CD4-positive, alpha-beta T cell (primary cell): ENCODE measurements around the gene CAMK2B. TPM values are rescaled to one million over a fixed set of nuclear protein-coding genes. Genes with fewer than 3 reads are reported as not detected.

Source experiments
- ATAC-seq: fragments of 200-7000 bp; cut with Tn5 transposase; one replicate; pipeline ENCODE4 v1.10.0; 2022; ENCODE audit warnings: mild to moderate bottlenecking; ENCODE audit not compliant: poor library complexity
- CTCF ChIA-PET: fragments of 350-600 bp; sonication (Branson Sonifier 250); formaldehyde crosslinking; loops from one replicate; lab custom pipeline; 2021; ENCODE audit warnings: antibody characterized with exemption, inconsistent platforms; lab: Charles Lee
- POLR2A ChIA-PET: fragments of 350-600 bp; sonication (Branson Sonifier 250); formaldehyde crosslinking; loops from one replicate; lab custom pipeline; 2021; ENCODE audit warnings: antibody characterized with exemption, inconsistent platforms; lab: Charles Lee
- DNase-seq, 14 experiments: peaks; one replicate each; pipeline ENCODE4 v3.0.0-alpha.2; 2013 to 2020; ENCODE audit warnings: mixed read lengths in 2 of 14
- H3K27ac ChIP-seq, 2 donors: one replicate each; pipeline versions ENCODE4 v1.5.1 to v1.7.0; 2013; ENCODE audit warnings: low read length in 2 of 2, low read depth in 1 of 2, mild to moderate bottlenecking in 1 of 2
- H3K27me3 ChIP-seq, 2 experiments: 1 replicate in 1 of 2; 2 replicates in 1 of 2; pipeline versions ENCODE4 v1.6.1 to v1.7.0; 2013; ENCODE audit warnings: low read length in 2 of 2, control low read depth in 1 of 2, mild to moderate bottlenecking in 1 of 2, moderate library complexity in 1 of 2; ENCODE audit not compliant: insufficient read depth in 2 of 2, control insufficient read depth in 1 of 2
- H3K36me3 ChIP-seq: one replicate; pipeline ENCODE4 v1.6.1; 2013; ENCODE audit warnings: low read length, control low read depth; ENCODE audit not compliant: insufficient read depth
- H3K4me1 ChIP-seq: one replicate; pipeline ENCODE4 v1.6.1; 2013; ENCODE audit warnings: low read length, control low read depth; ENCODE audit not compliant: insufficient read depth
- H3K4me3 ChIP-seq: one replicate; pipeline ENCODE4 v1.5.1; 2013; ENCODE audit warnings: mild to moderate bottlenecking, low read length, moderate library complexity
- H3K9me3 ChIP-seq, 2 experiments: 1 replicate in 1 of 2; 2 replicates in 1 of 2; pipeline versions ENCODE4 v1.6.1 to v1.7.0; 2013; ENCODE audit warnings: low read length in 2 of 2, mild to moderate bottlenecking in 2 of 2, control low read depth in 1 of 2, moderate library complexity in 1 of 2; ENCODE audit not compliant: control insufficient read depth in 1 of 2, insufficient read depth in 1 of 2
- H3K27ac Mint-ChIP-seq: one replicate; pipeline ENCODE4 v1.8.0; 2020; ENCODE audit warnings: mixed read lengths
- H3K27me3 Mint-ChIP-seq: one replicate; pipeline ENCODE4 v1.8.0; 2021; ENCODE audit warnings: mixed read lengths
- H3K36me3 Mint-ChIP-seq: one replicate; pipeline ENCODE4 v1.8.0; 2021; ENCODE audit warnings: low read depth, mixed read lengths
- H3K4me1 Mint-ChIP-seq: one replicate; pipeline ENCODE4 v1.8.0; 2021; ENCODE audit warnings: low read depth, mixed read lengths
- H3K4me3 Mint-ChIP-seq: one replicate; pipeline ENCODE4 v1.8.0; 2020; ENCODE audit warnings: mild to moderate bottlenecking, mixed read lengths
- H3K9me3 Mint-ChIP-seq: one replicate; pipeline ENCODE4 v1.8.0; 2020; ENCODE audit warnings: mixed read lengths
- intact Hi-C, 2 experiments: fragments of 100-400 bp; cut with DNase I in 1 of 2; cut with micrococcal nuclease in 1 of 2; formaldehyde crosslinking; loops; one replicate each; pipeline versions ENCODE4 v1.15.1 to v1.9.0; 2023 to 2025; cut with DNase I, micrococcal nuclease
- total RNA-seq, 174 experiments: library from RNA in 2 of 174; stranded (reverse) in 2 of 174; gene quantifications; one replicate each; pipeline ENCODE4 v1.2.3 and lab custom pipeline; 2021 to 2026
- TF ChIP-seq, protein P1 (sequence below): fragments of 200-600 bp; IDR thresholded peaks from one replicate; pipeline ENCODE4 v1.8.0; 2022; ENCODE audit warnings: antibody characterized with exemption, mild to moderate bottlenecking

CAMK2B gene
- total RNA-seq, 2 experiments from 2014 or later, result not detected

DNA sequence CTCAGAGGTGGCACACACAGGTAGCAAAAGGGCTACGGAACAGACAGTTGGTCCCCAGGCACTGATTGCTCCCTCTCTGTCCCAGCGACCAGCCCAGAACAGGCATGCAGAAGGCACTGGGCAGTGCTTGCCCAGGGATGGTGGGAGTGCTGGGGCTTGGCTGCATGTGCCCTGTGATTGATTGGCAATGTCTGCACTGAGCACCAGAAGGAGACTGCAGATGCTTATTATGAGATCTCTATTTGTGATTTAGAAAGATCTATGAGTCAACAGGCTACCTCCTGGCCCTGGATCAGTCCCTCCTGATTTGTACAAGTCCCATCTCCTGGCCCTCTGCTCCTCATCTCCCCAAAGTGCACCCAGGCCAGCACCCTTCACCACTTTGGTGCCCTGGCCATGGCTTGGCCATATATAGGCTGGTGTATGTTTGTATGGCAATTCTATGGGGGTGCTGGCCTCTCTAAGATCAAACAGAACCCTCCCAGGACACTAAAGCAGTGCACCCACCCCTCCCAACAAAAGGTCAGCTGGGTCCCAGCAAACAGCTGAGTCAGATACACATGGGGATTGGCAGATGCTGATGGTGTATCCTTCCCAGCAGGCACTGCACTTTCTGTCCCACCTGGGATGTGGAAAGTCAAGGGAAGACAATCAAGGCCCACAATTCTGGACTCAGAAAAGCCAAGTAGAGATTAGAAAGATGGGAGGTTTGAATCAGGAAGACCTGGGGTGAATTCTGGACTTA lies 30.9 kb downstream of the CAMK2B start:
- no peak overlapping the region for H3K4me3 ChIP-seq
- intact Hi-C loops, result no loop called here
- H3K36me3 ChIP-seq, result no peaks in the 10 kb centered on the region
- no peak for ATAC-seq
- ChIA-PET POLR2A (no interaction called here), CTCF (no interaction called here)
- DNase-seq, result no peak
- no peaks in the 10 kb centered on the region for H3K9me3 ChIP-seq
- Mint-ChIP-seq H3K9me3 (no peaks in the 10 kb centered on the region), H3K4me3 (no peak overlapping the region), H3K27ac (no peak overlapping the region), H3K27me3 (peaks cover 74% of the 10 kb centered on the region), H3K36me3 (no peaks in the 10 kb centered on the region), H3K4me1 (no peaks in the 10 kb centered on the region)
- peaks cover 15 to 35% of the 10 kb centered on the region in 2 experiments for H3K27me3 ChIP-seq
- H3K27ac ChIP-seq, result no peak overlapping the region
- TF ChIP-seq, protein P1, sequence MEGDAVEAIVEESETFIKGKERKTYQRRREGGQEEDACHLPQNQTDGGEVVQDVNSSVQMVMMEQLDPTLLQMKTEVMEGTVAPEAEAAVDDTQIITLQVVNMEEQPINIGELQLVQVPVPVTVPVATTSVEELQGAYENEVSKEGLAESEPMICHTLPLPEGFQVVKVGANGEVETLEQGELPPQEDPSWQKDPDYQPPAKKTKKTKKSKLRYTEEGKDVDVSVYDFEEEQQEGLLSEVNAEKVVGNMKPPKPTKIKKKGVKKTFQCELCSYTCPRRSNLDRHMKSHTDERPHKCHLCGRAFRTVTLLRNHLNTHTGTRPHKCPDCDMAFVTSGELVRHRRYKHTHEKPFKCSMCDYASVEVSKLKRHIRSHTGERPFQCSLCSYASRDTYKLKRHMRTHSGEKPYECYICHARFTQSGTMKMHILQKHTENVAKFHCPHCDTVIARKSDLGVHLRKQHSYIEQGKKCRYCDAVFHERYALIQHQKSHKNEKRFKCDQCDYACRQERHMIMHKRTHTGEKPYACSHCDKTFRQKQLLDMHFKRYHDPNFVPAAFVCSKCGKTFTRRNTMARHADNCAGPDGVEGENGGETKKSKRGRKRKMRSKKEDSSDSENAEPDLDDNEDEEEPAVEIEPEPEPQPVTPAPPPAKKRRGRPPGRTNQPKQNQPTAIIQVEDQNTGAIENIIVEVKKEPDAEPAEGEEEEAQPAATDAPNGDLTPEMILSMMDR, result no peak
- H3K4me1 ChIP-seq, result no peaks in the 10 kb centered on the region

DNA sequence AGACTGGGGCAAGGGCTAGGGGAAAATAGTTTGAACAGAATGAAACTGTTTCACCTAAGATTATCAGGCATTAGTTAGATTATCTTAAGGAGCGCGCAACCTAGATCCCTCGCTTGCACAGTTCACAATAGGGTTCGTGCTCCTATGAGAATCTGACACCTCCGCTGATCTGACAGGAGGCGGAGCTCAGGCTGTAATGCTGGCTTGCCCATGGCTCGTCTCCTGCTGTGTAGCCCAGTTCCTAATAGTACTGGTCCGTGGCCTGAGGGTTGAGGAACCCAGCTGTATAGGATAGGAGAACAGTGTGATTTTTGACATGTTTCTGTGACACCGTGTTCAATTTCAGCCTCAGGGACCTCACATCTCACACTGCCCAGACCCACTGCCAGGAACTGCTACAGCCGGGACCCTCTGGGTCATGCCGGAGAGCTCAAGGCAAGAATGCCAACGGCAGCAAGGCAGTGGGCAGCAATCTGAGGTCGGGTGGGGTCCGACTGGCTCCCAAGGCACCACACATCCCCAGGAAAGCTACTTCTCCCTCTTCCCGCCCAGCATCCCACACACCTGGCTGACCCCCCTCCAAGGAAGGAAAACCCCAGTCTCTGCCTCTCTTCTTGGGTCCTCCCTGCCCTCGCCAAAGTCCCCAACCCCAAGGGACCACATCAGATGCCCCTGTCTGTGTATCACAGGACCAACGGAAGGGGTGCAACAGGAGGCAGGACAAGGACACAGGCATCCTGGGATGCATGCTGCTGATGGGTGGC lies 31.7 kb downstream of the CAMK2B start:
- TF ChIP-seq, protein P1, result no peak
- Histone ChIP-seq H3K4me1 (no peaks in the 10 kb centered on the region), H3K4me3 (no peak overlapping the region), H3K27ac (no peak overlapping the region), H3K36me3 (no peaks in the 10 kb centered on the region), H3K9me3 (no peaks in the 10 kb centered on the region), H3K27me3 (peaks cover 15 to 35% of the 10 kb centered on the region in 2 experiments)
- Mint-ChIP-seq H3K27ac (no peak overlapping the region), H3K9me3 (no peaks in the 10 kb centered on the region), H3K36me3 (no peaks in the 10 kb centered on the region), H3K4me3 (no peak overlapping the region), H3K27me3 (peaks cover 69% of the 10 kb centered on the region), H3K4me1 (no peaks in the 10 kb centered on the region)
- DNase-seq, result peak in 2 of 14 experiments; percentile 2 to 3
- intact Hi-C loops, result no loop called here
- CTCF ChIA-PET, result no interaction called here
- POLR2A ChIA-PET, result no interaction called here
- no peak for ATAC-seq

DNA sequence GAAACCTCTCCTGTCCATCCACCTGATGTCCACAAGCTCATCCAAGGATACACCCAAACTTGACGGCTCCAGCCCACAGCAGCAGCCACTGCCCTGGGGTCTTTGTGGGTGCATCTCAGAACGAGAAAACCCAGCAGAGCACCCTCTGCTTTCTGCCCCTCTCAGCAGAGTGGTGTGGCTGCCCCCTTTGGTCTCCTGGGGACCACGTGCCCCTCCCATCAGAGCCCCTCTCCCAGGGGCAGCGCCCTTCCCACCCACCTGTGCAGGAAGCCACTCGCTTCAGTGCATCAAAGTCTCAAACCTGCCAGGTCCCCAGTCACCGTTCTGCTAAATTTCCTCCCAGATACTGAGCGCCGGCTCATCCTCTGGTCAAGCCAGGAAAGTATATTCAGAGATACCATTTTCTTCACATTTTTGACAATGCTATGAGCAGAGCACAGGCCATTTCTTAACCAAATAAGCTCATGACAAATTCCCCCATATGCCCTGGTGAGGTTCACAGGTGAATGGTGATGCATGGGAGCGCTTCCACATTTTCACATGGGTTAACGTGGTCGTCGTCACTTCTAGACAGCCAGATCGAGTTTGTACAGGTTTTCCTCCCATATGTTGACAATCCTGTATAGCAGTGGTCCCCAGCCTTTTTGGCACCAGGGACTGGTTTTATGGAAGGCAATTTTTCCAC lies 32.4 kb downstream of the CAMK2B start:
- Mint-ChIP-seq H3K27ac (no peak overlapping the region), H3K4me1 (no peaks in the 10 kb centered on the region), H3K27me3 (peaks cover 64% of the 10 kb centered on the region), H3K4me3 (no peak overlapping the region), H3K36me3 (no peaks in the 10 kb centered on the region), H3K9me3 (no peaks in the 10 kb centered on the region)
- H3K36me3 ChIP-seq, result no peaks in the 10 kb centered on the region
- intact Hi-C loops, result no loop called here
- H3K4me1 ChIP-seq, result no peaks in the 10 kb centered on the region
- TF ChIP-seq, protein P1, result no peak
- H3K27me3 ChIP-seq, result peaks cover 15 to 35% of the 10 kb centered on the region in 2 experiments
- POLR2A ChIA-PET, result no interaction called here
- CTCF ChIA-PET, result no interaction called here
- no peak overlapping the region for H3K4me3 ChIP-seq
- H3K27ac ChIP-seq, result no peak overlapping the region
- no peaks in the 10 kb centered on the region for H3K9me3 ChIP-seq
- ATAC-seq (no peak), DNase-seq (peak in 2 of 14 experiments; percentile 2 to 16)
